GM23248 (cell line): ENCODE measurements around the gene RNF113B. TPM values are rescaled to one million over a fixed set of nuclear protein-coding genes. Genes with fewer than 3 reads are reported as not detected.

Experiments used
- DNase-seq: peaks from one replicate; pipeline ENCODE4 v3.0.0-alpha.2; 2015
- H2AFZ ChIP-seq: fragments of 200-600 bp; sonication (generic); 2 replicates; pipeline ENCODE4 v1.6.1; 2016; ENCODE audit warnings: antibody characterized with exemption
- H3F3A ChIP-seq: fragments of 200-600 bp; sonication (generic); 2 replicates; pipeline ENCODE4 v1.6.1; 2016; ENCODE audit warnings: mild to moderate bottlenecking, antibody characterized with exemption, mixed run types; ENCODE audit not compliant: insufficient read depth
- H3K27ac ChIP-seq: fragments of 200-600 bp; sonication (generic); 2 replicates; pipeline ENCODE4 v1.5.1; 2016; ENCODE audit warnings: mild to moderate bottlenecking
- H3K27me3 ChIP-seq: fragments of 200-600 bp; sonication (generic); replicated peaks from 2 replicates; pipeline ENCODE4 v1.6.1; 2016; ENCODE audit warnings: mild to moderate bottlenecking; ENCODE audit not compliant: insufficient read depth
- H3K36me3 ChIP-seq: fragments of 200-600 bp; sonication (generic); 2 replicates; pipeline ENCODE4 v1.6.1; 2016; ENCODE audit warnings: low read depth, mild to moderate bottlenecking
- H3K4me1 ChIP-seq: fragments of 200-600 bp; sonication (generic); 2 replicates; pipeline ENCODE4 v1.6.1; 2016; ENCODE audit warnings: mild to moderate bottlenecking; ENCODE audit not compliant: insufficient read depth
- H3K4me2 ChIP-seq: fragments of 200-600 bp; sonication (generic); one replicate; pipeline ENCODE4 v1.6.1; 2016; ENCODE audit warnings: mild to moderate bottlenecking; ENCODE audit not compliant: unreplicated experiment
- H3K4me3 ChIP-seq: fragments of 200-600 bp; sonication (generic); 2 replicates; pipeline ENCODE4 v1.5.1; 2016; ENCODE audit warnings: mild to moderate bottlenecking
- H3K79me2 ChIP-seq: fragments of 200-600 bp; sonication (generic); 2 replicates; pipeline ENCODE4 v1.6.1; 2016; ENCODE audit warnings: mild to moderate bottlenecking; ENCODE audit not compliant: insufficient read depth
- H3K9ac ChIP-seq: fragments of 200-600 bp; sonication (generic); 2 replicates; pipeline ENCODE4 v1.6.1; 2016; ENCODE audit warnings: mild to moderate bottlenecking
- H3K9me2 ChIP-seq: fragments of 200-600 bp; sonication (generic); 2 replicates; pipeline ENCODE4 v1.6.1; 2016; ENCODE audit warnings: mixed run types, mild to moderate bottlenecking, moderate library complexity; ENCODE audit not compliant: insufficient read depth
- H3K9me3 ChIP-seq: fragments of 200-600 bp; sonication (generic); one replicate; pipeline ENCODE4 v1.6.1; 2017; ENCODE audit warnings: low read depth
- H4K20me1 ChIP-seq: fragments of 200-600 bp; sonication (generic); 2 replicates; pipeline ENCODE4 v1.6.0; 2016; ENCODE audit not compliant: insufficient read depth
- EZH2 ChIP-seq: fragments of 200-600 bp; sonication (generic); IDR thresholded peaks from 2 replicates; pipeline ENCODE4 v1.6.1; 2018; ENCODE audit warnings: antibody characterized with exemption, mild to moderate bottlenecking; ENCODE audit not compliant: insufficient read depth, poor library complexity, severe bottlenecking
- EZH2phosphoT487 ChIP-seq: fragments of 200-600 bp; sonication (generic); IDR thresholded peaks from 2 replicates; pipeline ENCODE4 v1.6.1; 2018; ENCODE audit warnings: antibody characterized with exemption, moderate library complexity, mild to moderate bottlenecking, low read depth; ENCODE audit not compliant: insufficient read depth
- WGBS, 2 experiments: methylation state at CpG; one replicate each; pipeline ENCODE4 v1.1.6; 2015 to 2017; ENCODE audit warnings: low lambda C conversion rate in 2 of 2, low coverage in 1 of 2; ENCODE audit errors: missing lambda C conversion rate in 2 of 2; 5-methylcytosine and 5-hydroxymethylcytosine counted together
- in situ Hi-C: fragments of 300-500 bp; cut with MboI; formaldehyde crosslinking; loops from 2 replicates; pipeline ENCODE4 v1.15.0; 2020
- microRNA-seq: library from miRNA; unstranded; fragments of <30 nt; microRNA quantifications from one replicate; pipeline ENCODE4, GENCODE V29; 2016; ENCODE audit warnings: borderline number of aligned reads
- polyA plus RNA-seq: library from polyadenylated mRNA; unstranded; fragments of >200 nt; fragmentation: Nextera tagmentation; extraction: Ambion mirVana; gene quantifications from 2 replicates; pipeline ENCODE4 v1.2.1, GENCODE V29; 2016
- small RNA-seq: library from RNA; depleted of rRNA; stranded (forward); fragments of <200 nt; gene quantifications from one replicate; pipeline ENCODE3, GENCODE V24; 2014; ENCODE audit warnings: low read depth, low replicate concordance
- total RNA-seq: library from RNA; depleted of rRNA; stranded (reverse); fragments of >200 nt; shearing (Covaris generic); gene quantifications from 2 replicates; pipeline ENCODE4 v1.2.3, GENCODE V29; 2014; rRNA removed

Gene RNF113B
- total and polyA plus RNA-seq, 2 experiments from 2014 or later: not detected

GRCh38 chr13:98133946-98134345, 43.1 kb downstream of the RNF113B start:
- Histone ChIP-seq H3K27me3 (no peaks in the 10 kb centered on the region), H3K79me2 (no peaks in the 10 kb centered on the region), H3K36me3 (no peaks in the 10 kb centered on the region), H2AFZ (no peak overlapping the region), H3K9ac (no peak overlapping the region), H3F3A (peaks cover 11% of the 10 kb centered on the region), H3K4me1 (peaks cover 11% of the 10 kb centered on the region), H3K4me3 (no peak overlapping the region), H4K20me1 (no peaks in the 10 kb centered on the region), H3K9me3 (no peaks in the 10 kb centered on the region), H3K4me2 (no peak overlapping the region), H3K27ac (no peak overlapping the region), H3K9me2 (no peaks in the 10 kb centered on the region)
- 92 to 98% methylated on average over 3 of the region's 3 CpGs for WGBS, 2 experiments
- TF ChIP-seq EZH2phosphoT487 (no peak), EZH2 (no peak)
- DNase-seq: no peak
- in situ Hi-C loops: no loop called here

- no peaks in the 10 kb centered on the region for H4K20me1 ChIP-seq
- H3K27ac ChIP-seq: peak overlapping the region; percentile 20
- TF ChIP-seq EZH2: no peak
- no peak for TF ChIP-seq EZH2phosphoT487
- 53 to 57% methylated on average over 5 of the region's 5 CpGs for WGBS, 2 experiments
- no peak overlapping the region for H3K4me3 ChIP-seq
- no peak overlapping the region for H3K4me2 ChIP-seq
- no peaks in the 10 kb centered on the region for H3K9me2 ChIP-seq
- H3K79me2 ChIP-seq: no peaks in the 10 kb centered on the region
- no peaks in the 10 kb centered on the region for H3K9me3 ChIP-seq
- H3F3A ChIP-seq: peaks cover 12% of the 10 kb centered on the region
- no peak overlapping the region for H2AFZ ChIP-seq
- peaks cover 13% of the 10 kb centered on the region for H3K4me1 ChIP-seq
- no peaks in the 10 kb centered on the region for H3K36me3 ChIP-seq
- no peaks in the 10 kb centered on the region for H3K27me3 ChIP-seq
- in situ Hi-C loops: no loop called here
- no peak overlapping the region for H3K9ac ChIP-seq
- DNase-seq: peak; percentile 82
Observed at GRCh38 chr13:98129059-98129746, 47.9 kb downstream of the RNF113B start.

Small RNAs within 50 kb of the gene (microRNA-seq; reads per million reads assigned to microRNA genes)
- 2.6 reads per million for gene MIR3170

Small RNAs within 50 kb of the gene (small RNA-seq; reads per million reads assigned to genes)
- gene MIR3170: not detected

Other genes starting within 250 kb of the RNF113B start
- gene IPO5, start 223.6 kb downstream of the RNF113B start, total RNA-seq: 225 and 229 TPM in 2 replicates
- 97.1 and 97.4 TPM in 2 replicates for gene IPO5, start 223.6 kb downstream of the RNF113B start, polyA plus RNA-seq
- 43.3 and 56.6 TPM in 2 replicates for gene FARP1, start 34.2 kb downstream of the RNF113B start, total RNA-seq
- 53.7 and 55.9 TPM in 2 replicates for gene FARP1, start 34.2 kb downstream of the RNF113B start, polyA plus RNA-seq